GM19193 (cell line): ENCODE results near the gene TMEM200B.

Experiments
- POLR2A ChIP-seq: IDR thresholded peaks from 4 replicates; pipeline ENCODE4 v1.6.1; 2011; ENCODE audit not compliant: insufficient read depth, insufficient read length; ENCODE audit errors: extremely low read depth

TMEM200B gene

DNA sequence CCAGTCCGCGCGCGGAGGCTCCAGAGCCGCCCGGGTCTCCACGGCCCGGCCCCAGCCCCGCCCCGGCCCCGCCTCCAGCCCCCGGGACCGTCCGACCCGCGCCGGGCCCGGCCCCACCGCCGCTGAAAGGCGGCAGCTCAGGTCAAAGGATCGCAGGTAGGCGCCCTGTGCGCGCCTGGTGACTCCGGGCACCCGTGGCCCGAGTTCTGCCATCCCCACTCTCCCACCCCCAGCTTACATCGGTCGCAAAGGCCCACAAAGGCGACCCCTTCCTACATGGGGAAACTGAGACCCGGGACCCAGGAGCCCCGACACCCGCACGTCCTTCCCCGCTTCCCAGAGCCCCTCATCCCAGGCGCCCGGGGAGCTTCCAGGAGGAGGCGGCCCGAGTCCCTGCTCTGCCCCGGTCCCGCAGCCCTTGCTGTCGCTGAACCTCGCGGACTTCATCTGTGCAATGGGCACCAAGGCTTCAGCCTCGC lies at the start of gene TMEM200B:
Gene TMEM200B (minus strand): TSS at position 17 of the 479 bp plus-strand sequence. CDS start 2,075 bp downstream, outside the sequence.
- no peak for TF ChIP-seq POLR2A

DNA sequence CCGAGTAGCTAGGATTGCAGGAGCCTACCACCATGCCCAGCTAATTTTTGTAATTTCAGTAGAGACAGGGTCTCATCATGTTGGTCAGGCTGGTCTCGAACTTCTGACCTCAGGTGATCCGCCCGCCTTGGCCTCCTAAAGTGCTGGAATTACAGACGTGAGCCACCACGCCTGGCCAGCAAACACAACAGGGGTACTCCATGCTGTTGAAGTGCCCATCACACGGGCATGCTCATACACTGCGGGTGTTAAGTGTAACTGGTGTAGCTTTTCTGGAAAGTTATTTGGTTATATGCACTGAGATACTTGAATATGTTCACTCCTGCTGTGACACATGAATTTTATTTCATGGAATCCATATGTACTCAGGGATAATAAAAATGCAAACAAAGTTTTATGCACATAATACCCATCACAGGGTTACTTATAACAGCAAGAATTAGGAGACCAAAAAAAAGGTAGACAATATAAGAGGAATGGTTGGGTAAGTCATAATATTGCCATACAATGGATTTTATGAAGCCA lies 48.8 kb upstream of the TMEM200B start:
- TF ChIP-seq POLR2A: no peak

DNA sequence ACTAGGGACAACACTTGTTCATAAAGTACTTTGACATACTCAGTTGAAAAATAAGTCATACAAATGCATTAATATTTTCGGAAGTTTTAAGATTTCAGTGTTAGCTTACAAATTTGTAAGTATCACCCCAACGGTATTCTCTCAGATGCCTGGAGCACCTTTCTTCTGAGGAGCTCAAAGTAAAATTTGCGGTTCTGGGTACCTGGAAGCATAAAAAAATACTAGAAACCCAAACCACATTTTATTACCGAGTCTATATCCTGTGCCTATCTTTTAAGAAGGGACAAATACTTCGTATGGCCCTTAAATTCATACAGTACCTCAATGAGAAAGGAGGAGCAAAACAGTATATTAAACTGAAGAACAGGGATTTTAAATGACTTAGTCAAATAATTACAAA lies 47.8 kb upstream of the TMEM200B start:
- no peak for TF ChIP-seq POLR2A

GRCh38 chr1:29171089-29171488 lies 47.4 kb upstream of the TMEM200B start:
- no peak for TF ChIP-seq POLR2A

- TF ChIP-seq POLR2A: no peak
Measured at GRCh38 chr1:29169976-29170375, 46.3 kb upstream of the TMEM200B start.

- TF ChIP-seq POLR2A: no peak
Measured at GRCh38 chr1:29167904-29168303, 44.2 kb upstream of the TMEM200B start.

GRCh38 chr1:29166291-29166878 lies 42.7 kb upstream of the TMEM200B start:
- no peak for TF ChIP-seq POLR2A

GRCh38 chr1:29164588-29164987 lies 40.9 kb upstream of the TMEM200B start:
- no peak for TF ChIP-seq POLR2A

- TF ChIP-seq POLR2A: no peak
Measured at GRCh38 chr1:29162476-29163138, 38.9 kb upstream of the TMEM200B start.

GRCh38 chr1:29162025-29162424 lies 38.3 kb upstream of the TMEM200B start:
- no peak for TF ChIP-seq POLR2A

DNA sequence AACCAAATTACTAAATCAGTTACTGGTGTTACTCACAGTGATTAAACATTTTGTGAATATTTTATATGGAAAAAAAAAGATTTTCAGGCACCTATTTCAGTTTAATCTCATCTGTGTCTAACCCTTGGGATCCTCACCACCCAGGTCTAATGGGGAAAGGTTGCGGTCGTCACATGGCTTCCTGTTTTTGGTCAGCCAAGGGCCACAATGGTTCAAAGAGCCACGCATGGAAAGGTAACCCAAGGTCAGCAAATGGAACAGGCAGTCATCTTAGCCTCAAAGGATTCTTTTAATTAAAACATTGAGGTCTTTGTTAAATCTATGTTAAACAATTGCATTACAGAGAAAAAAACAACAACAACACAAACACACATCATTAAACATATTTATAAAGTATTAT lies 36.1 kb upstream of the TMEM200B start:
- TF ChIP-seq POLR2A: no peak

DNA sequence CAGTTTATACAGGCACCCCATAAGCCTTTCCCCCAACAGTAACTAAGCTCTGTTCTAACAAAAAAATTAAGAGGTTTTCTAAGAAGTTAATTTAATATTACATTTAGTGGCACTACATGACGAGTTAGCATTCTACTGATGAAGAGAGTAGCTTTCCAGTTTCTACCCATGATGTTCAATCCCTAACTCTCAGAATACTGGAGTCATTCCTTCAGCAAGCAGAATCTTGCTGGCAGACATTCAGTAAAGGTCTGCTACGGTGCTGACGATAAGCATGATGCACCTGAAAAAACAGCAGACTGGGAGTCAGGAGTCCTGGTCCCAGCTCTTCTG lies 33.5 kb upstream of the TMEM200B start:
- no peak for TF ChIP-seq POLR2A

- no peak for TF ChIP-seq POLR2A
Measured at GRCh38 chr1:29156543-29157268, 33.0 kb upstream of the TMEM200B start.

- no peak for TF ChIP-seq POLR2A
Measured at GRCh38 chr1:29152046-29152805, 28.5 kb upstream of the TMEM200B start.
